A549 (cell line): Measurements from ENCODE around the gene IGF1R. TPM values are rescaled to one million over a fixed set of nuclear protein-coding genes. Genes with fewer than 3 reads are reported as not detected.

Experiments
- ATAC-seq, 2 experiments: fragments of 200-7000 bp in 1 of 2; fragments of >200 bp in 1 of 2; cut with Nextera tagmentation in 1 of 2; cut with Tn5 transposase in 1 of 2; 3 replicates each; pipeline versions ENCODE4 v1.8.0 to v1.9.1; 2018 to 2020; ENCODE audit warnings: mild to moderate bottlenecking in 1 of 2, moderate library complexity in 1 of 2
- CTCF ChIA-PET: fragments of 300-600 bp; sonication (Branson Sonifier 250); formaldehyde crosslinking; extraction: SDS; loops from one replicate; lab custom pipeline; 2021; ENCODE audit warnings: antibody characterized with exemption, inconsistent platforms; lab: Yijun Ruan, JAX
- POLR2A ChIA-PET: fragments of 350-600 bp; formaldehyde crosslinking; extraction: SDS; loops from one replicate; lab custom pipeline; 2021; ENCODE audit warnings: antibody characterized with exemption, inconsistent platforms; lab: Yijun Ruan, JAX
- DNase-seq, 2 experiments: peaks; one replicate each; pipeline versions ENCODE4 v3.0.0 to v3.0.0-alpha.2; 2011 to 2016; ENCODE audit warnings: low read depth in 1 of 2, low spot score in 1 of 2
- FAIRE-seq: peaks from 2 replicates; lab custom pipeline; 2011; peaks lifted over from hg19 to GRCh38; lab: Jason Lieb, UNC
- H3K27ac ChIP-seq, 2 experiments: fragments of >200 bp; sonication (Bioruptor Twin); formaldehyde crosslinking; 3 replicates each; pipeline ENCODE4 v1.5.1; 2016 to 2017
- H3K4me1 ChIP-seq: fragments of >200 bp; sonication (Bioruptor Twin); formaldehyde crosslinking; 3 replicates; pipeline ENCODE4 v1.6.1; 2016
- H3K4me2 ChIP-seq: fragments of >200 bp; sonication (Bioruptor Twin); formaldehyde crosslinking; 3 replicates; pipeline ENCODE4 v1.6.1; 2016
- H3K4me3 ChIP-seq: fragments of >200 bp; sonication (Bioruptor Twin); formaldehyde crosslinking; 3 replicates; pipeline ENCODE4 v1.5.1; 2016
- H3K9me3 ChIP-seq: fragments of >200 bp; sonication (Bioruptor Twin); formaldehyde crosslinking; 3 replicates; pipeline ENCODE4 v1.6.1; 2016
- BHLHE40 ChIP-seq: IDR thresholded peaks from 2 replicates; pipeline ENCODE4 v1.6.1; 2012; ENCODE audit warnings: low read depth, low read length, inconsistent platforms
- CBX2 ChIP-seq: fragments of 200-600 bp; sonication (generic); IDR thresholded peaks from 2 replicates; pipeline ENCODE4 v1.6.1; 2016; ENCODE audit warnings: low read depth, mild to moderate bottlenecking, borderline replicate concordance
- CHD4 ChIP-seq: fragments of 200-600 bp; sonication (generic); IDR thresholded peaks from 2 replicates; pipeline ENCODE4 v1.6.1; 2016; ENCODE audit warnings: antibody characterized with exemption, mild to moderate bottlenecking, borderline replicate concordance
- FOSB ChIP-seq: fragments of 250-450 bp; sonication (Bioruptor Pico); IDR thresholded peaks from 2 replicates; pipeline ENCODE4 v1.5.0; 2020; ENCODE audit warnings: mild to moderate bottlenecking, moderate library complexity
- FOSL2 ChIP-seq, 2 experiments: fragments of 450-650 bp in 1 of 2; fragments of >200 bp in 1 of 2; sonication (Bioruptor Twin) in 1 of 2; formaldehyde crosslinking; IDR thresholded peaks; 2 replicates each; pipeline versions ENCODE4 v1.5.0 to v1.6.1; 2016 to 2020; ENCODE audit warnings: mild to moderate bottlenecking in 1 of 2, moderate library complexity in 1 of 2
- FOXS1 ChIP-seq: fragments of 250-450 bp; sonication (Bioruptor Pico); IDR thresholded peaks from 2 replicates; pipeline ENCODE4 v1.5.0; 2020; ENCODE audit warnings: mild to moderate bottlenecking, moderate library complexity
- HDAC2 ChIP-seq: fragments of 200-600 bp; sonication (generic); IDR thresholded peaks from 2 replicates; pipeline ENCODE4 v1.6.1; 2016
- HEYL ChIP-seq: fragments of 250-450 bp; sonication (Bioruptor Pico); IDR thresholded peaks from 2 replicates; pipeline ENCODE4 v1.8.0; 2021; ENCODE audit warnings: mild to moderate bottlenecking, moderate library complexity
- HOXA7 ChIP-seq: fragments of 250-450 bp; sonication (Bioruptor Pico); IDR thresholded peaks from 2 replicates; pipeline ENCODE4 v1.5.0; 2020; ENCODE audit warnings: mild to moderate bottlenecking, moderate library complexity
- HOXB13 ChIP-seq: fragments of 250-450 bp; sonication (Bioruptor Pico); IDR thresholded peaks from 2 replicates; pipeline ENCODE4 v1.5.0; 2020; ENCODE audit warnings: low read depth, mild to moderate bottlenecking, moderate library complexity
- MAFK ChIP-seq: fragments of 450-650 bp; IDR thresholded peaks from 2 replicates; pipeline ENCODE4 v1.6.1; 2014; ENCODE audit not compliant: partially characterized antibody
- MAZ ChIP-seq: fragments of 150-350 bp; IDR thresholded peaks from 2 replicates; pipeline ENCODE4 v1.6.1; 2014; ENCODE audit warnings: antibody characterized with exemption, low read depth, low read length, borderline replicate concordance
- MYC ChIP-seq: IDR thresholded peaks from 2 replicates; pipeline ENCODE4 v1.6.1; 2012; ENCODE audit warnings: mild to moderate bottlenecking, inconsistent platforms, low read length, improper control_type of control experiment, borderline replicate concordance
- NFE2L2 ChIP-seq: fragments of 150-350 bp; conservative IDR thresholded peaks from 2 replicates; pipeline ENCODE4 v1.6.1; 2014; ENCODE audit warnings: low read length
- NPAS2 ChIP-seq: fragments of 250-450 bp; sonication (Bioruptor Pico); IDR thresholded peaks from 2 replicates; pipeline ENCODE4 v1.8.0; 2022; ENCODE audit warnings: mild to moderate bottlenecking, moderate library complexity, borderline replicate concordance
- POLR2AphosphoS2 ChIP-seq: conservative IDR thresholded peaks from 2 replicates; pipeline ENCODE4 v1.6.1; 2012; ENCODE audit warnings: low read length, improper control_type of control experiment, inconsistent platforms
- RAD21 ChIP-seq, 2 experiments: fragments of >200 bp in 1 of 2; sonication (Bioruptor Twin) in 1 of 2; formaldehyde crosslinking in 1 of 2; IDR thresholded peaks in 1 of 2; conservative IDR thresholded peaks in 1 of 2; 2 replicates in 1 of 2; 3 replicates in 1 of 2; pipeline ENCODE4 v1.6.1; 2012 to 2018; ENCODE audit warnings: inconsistent platforms in 1 of 2
- RNF2 ChIP-seq: fragments of 200-600 bp; sonication (generic); IDR thresholded peaks from 2 replicates; pipeline ENCODE4 v1.6.1; 2016; ENCODE audit warnings: low read depth, mild to moderate bottlenecking, antibody characterized with exemption, moderate library complexity, borderline replicate concordance
- TFCP2L1 ChIP-seq: fragments of 250-450 bp; sonication (Bioruptor Pico); IDR thresholded peaks from 2 replicates; pipeline ENCODE4 v1.5.0; 2021; ENCODE audit warnings: mild to moderate bottlenecking
- TP53 ChIP-seq: fragments of 250-450 bp; sonication (Bioruptor Pico); IDR thresholded peaks from 2 replicates; pipeline ENCODE4 v1.5.0; 2021; ENCODE audit warnings: mild to moderate bottlenecking, moderate library complexity
- USF2 ChIP-seq: fragments of 450-650 bp; IDR thresholded peaks from 2 replicates; pipeline ENCODE4 v1.6.1; 2014; ENCODE audit warnings: antibody characterized with exemption
- ZFP36 ChIP-seq: fragments of 450-650 bp; IDR thresholded peaks from 2 replicates; pipeline ENCODE4 v1.6.1; 2014; ENCODE audit warnings: borderline replicate concordance; ENCODE audit not compliant: partially characterized antibody
- ZNF302 ChIP-seq: fragments of 250-450 bp; sonication (Bioruptor Pico); IDR thresholded peaks from 2 replicates; pipeline ENCODE4 v1.9.0; 2021; ENCODE audit warnings: inconsistent platforms, mild to moderate bottlenecking, moderate library complexity
- ZSCAN20 ChIP-seq: fragments of 250-450 bp; sonication (Bioruptor Pico); IDR thresholded peaks from 2 replicates; pipeline ENCODE4 v1.8.0; 2022; ENCODE audit warnings: mild to moderate bottlenecking, moderate library complexity
- WGBS: methylation state at CpG from one replicate; pipeline ENCODE4 v1.1.6; 2017; ENCODE audit errors: missing lambda C conversion rate; 5-methylcytosine and 5-hydroxymethylcytosine counted together
- polyA plus RNA-seq, 4 experiments: library from polyadenylated mRNA; depleted of rRNA in 3 of 4; stranded (reverse); fragments of >200 nt; fragmentation: RNase III in 1 of 4; extraction: RNeasy Plus Mini Kit Qiagen cat#74134 plus additional on column Dnase treatment in 1 of 4; gene quantifications; 2 replicates in 3 of 4; 3 replicates in 1 of 4; pipeline ENCODE4 v1.2.3, GENCODE V29; 2011 to 2017
- TF ChIP-seq, protein P1 (sequence below): fragments of 200-600 bp; sonication (generic); IDR thresholded peaks from 2 replicates; pipeline ENCODE4 v1.6.1; 2016; ENCODE audit warnings: antibody characterized with exemption, mild to moderate bottlenecking, moderate library complexity
- TF ChIP-seq, protein P2 (sequence below): fragments of 250-450 bp; sonication (Bioruptor Pico); IDR thresholded peaks from 2 replicates; pipeline ENCODE4 v1.5.0; 2021; ENCODE audit warnings: mild to moderate bottlenecking, moderate library complexity, borderline replicate concordance
- TF ChIP-seq, protein P3 (sequence below): fragments of 250-450 bp; sonication (Bioruptor Pico); IDR thresholded peaks from 2 replicates; pipeline ENCODE4 v1.5.0; 2020; ENCODE audit warnings: low read depth, mild to moderate bottlenecking, moderate library complexity

Gene IGF1R
- polyA plus RNA-seq, 2 of the 4 experiments (the other 2 are of a cell fraction), result 42.6 to 69.5 TPM

- TF ChIP-seq, protein P1, sequence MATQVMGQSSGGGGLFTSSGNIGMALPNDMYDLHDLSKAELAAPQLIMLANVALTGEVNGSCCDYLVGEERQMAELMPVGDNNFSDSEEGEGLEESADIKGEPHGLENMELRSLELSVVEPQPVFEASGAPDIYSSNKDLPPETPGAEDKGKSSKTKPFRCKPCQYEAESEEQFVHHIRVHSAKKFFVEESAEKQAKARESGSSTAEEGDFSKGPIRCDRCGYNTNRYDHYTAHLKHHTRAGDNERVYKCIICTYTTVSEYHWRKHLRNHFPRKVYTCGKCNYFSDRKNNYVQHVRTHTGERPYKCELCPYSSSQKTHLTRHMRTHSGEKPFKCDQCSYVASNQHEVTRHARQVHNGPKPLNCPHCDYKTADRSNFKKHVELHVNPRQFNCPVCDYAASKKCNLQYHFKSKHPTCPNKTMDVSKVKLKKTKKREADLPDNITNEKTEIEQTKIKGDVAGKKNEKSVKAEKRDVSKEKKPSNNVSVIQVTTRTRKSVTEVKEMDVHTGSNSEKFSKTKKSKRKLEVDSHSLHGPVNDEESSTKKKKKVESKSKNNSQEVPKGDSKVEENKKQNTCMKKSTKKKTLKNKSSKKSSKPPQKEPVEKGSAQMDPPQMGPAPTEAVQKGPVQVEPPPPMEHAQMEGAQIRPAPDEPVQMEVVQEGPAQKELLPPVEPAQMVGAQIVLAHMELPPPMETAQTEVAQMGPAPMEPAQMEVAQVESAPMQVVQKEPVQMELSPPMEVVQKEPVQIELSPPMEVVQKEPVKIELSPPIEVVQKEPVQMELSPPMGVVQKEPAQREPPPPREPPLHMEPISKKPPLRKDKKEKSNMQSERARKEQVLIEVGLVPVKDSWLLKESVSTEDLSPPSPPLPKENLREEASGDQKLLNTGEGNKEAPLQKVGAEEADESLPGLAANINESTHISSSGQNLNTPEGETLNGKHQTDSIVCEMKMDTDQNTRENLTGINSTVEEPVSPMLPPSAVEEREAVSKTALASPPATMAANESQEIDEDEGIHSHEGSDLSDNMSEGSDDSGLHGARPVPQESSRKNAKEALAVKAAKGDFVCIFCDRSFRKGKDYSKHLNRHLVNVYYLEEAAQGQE, result no peak
- TF ChIP-seq FOSB (CRISPR knock-in tag) (peak; percentile 54), USF2 (peak; percentile 70), ZSCAN20 (CRISPR knock-in tag) (peak; percentile 53), HDAC2 (no peak), FOXS1 (CRISPR knock-in tag) (peak; percentile 44; the same call in 1 of the 2 replicates), HEYL (CRISPR knock-in tag) (peak; percentile 86), TFCP2L1 (CRISPR knock-in tag) (0 out of 2 replicates have a peak, but pooled peaks have one; percentile 53), TP53 (CRISPR knock-in tag) (peak; percentile 88; the same call in 1 of the 2 replicates), HOXB13 (CRISPR knock-in tag) (peak; percentile 76; the same call in 1 of the 2 replicates)
- TF ChIP-seq, protein P2, sequence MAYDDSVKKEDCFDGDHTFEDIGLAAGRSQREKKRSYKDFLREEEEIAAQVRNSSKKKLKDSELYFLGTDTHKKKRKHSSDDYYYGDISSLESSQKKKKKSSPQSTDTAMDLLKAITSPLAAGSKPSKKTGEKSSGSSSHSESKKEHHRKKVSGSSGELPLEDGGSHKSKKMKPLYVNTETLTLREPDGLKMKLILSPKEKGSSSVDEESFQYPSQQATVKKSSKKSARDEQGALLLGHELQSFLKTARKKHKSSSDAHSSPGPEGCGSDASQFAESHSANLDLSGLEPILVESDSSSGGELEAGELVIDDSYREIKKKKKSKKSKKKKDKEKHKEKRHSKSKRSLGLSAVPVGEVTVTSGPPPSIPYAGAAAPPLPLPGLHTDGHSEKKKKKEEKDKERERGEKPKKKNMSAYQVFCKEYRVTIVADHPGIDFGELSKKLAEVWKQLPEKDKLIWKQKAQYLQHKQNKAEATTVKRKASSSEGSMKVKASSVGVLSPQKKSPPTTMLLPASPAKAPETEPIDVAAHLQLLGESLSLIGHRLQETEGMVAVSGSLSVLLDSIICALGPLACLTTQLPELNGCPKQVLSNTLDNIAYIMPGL (CRISPR knock-in tag), result peak; percentile 25; the same call in 1 of the 2 replicates
- TF ChIP-seq, protein P3, sequence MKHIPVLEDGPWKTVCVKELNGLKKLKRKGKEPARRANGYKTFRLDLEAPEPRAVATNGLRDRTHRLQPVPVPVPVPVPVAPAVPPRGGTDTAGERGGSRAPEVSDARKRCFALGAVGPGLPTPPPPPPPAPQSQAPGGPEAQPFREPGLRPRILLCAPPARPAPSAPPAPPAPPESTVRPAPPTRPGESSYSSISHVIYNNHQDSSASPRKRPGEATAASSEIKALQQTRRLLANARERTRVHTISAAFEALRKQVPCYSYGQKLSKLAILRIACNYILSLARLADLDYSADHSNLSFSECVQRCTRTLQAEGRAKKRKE (CRISPR knock-in tag), result peak; percentile 93
Observed at GRCh38 chr15:98896002-98896721, 247.8 kb downstream of the IGF1R start (continued).

DNA sequence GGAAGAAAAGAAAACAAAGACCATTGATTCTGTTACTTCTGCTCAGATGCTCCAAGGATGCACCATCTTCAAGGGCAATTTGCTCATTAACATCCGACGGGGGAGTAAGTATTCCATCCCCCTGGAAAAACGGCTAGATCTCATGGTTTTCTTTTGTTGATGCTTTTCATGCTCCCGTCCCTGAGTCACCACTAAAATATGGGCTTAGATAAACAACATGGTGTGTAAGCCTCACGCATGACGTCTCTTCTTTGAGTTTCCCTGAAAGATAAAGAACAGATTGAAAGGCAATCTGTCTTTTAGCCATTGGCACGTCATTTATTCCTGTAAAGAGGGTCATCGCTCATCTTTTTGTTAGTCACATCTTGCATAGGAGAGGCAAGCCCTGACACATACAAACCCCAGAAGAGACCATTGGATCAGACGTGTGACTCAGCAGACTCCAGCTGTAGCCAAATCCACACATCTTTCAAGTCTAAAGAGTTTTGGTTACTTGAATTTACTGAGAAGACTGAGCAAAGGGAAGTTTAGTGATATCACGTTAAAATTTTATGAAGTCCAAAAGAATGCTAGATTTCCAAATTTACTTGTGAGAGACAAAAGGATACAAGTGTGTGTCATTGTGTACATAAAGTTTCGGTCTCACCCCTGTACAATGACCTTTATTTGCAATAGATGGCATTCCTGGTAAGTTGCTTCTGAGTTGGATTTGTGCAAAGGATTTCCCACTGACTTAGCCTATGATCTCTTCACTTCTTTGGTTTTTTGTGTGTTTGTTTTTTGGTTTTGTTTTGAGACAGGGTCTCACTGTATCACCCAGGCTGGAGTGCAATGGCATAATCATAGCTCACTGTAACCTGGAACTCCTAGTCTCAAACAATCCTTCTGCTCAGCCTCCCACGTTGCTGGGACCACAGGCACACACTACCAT is 248.7 kb downstream of the IGF1R start:
- peak overlapping the region; percentile 95 to 97 for H3K27ac ChIP-seq
- H3K9me3 ChIP-seq, result no peaks in the 10 kb centered on the region
- under 1% methylated on average over 12 of the region's 12 CpGs for WGBS
- H3K4me1 ChIP-seq, result peaks cover 94% of the 10 kb centered on the region
- FAIRE-seq (peak; percentile 100), DNase-seq (peak; percentile 99 to 100), ATAC-seq (peak; percentile 90 to 91)
- CTCF ChIA-PET, result interaction anchor here (1.2 to 7.2 kb wide), 9 partner anchors 8 to 117 kb away, joined by 3 to 79 read pairs (median 5); no protein-coding TSS in a partner anchor
- H3K4me2 ChIP-seq, result peak overlapping the region; percentile 74
- peak overlapping the region; percentile 14; the same call in 2 of the 3 replicates for H3K4me3 ChIP-seq
- POLR2A ChIA-PET, result interaction anchor here (0.6 to 3.7 kb wide), 6 partner anchors 23 to 248 kb away, joined by 3 to 40 read pairs (median 4); no protein-coding TSS in a partner anchor
- peak; percentile 46 to 58; a peak in 4 of 5 replicates for TF ChIP-seq RAD21 (conservative IDR thresholded peaks at IDR 0.05 in 1 of 2, IDR thresholded peaks at IDR 0.05 in 1 of 2)
- TF ChIP-seq FOSB (CRISPR knock-in tag), result peak; percentile 98
- TF ChIP-seq ZNF302 (CRISPR knock-in tag), result no peak
- peak; percentile 78 for TF ChIP-seq NFE2L2
- peak; percentile 98 for TF ChIP-seq HOXB13 (CRISPR knock-in tag)
- no peak for TF ChIP-seq CBX2
- TF ChIP-seq POLR2AphosphoS2, result no peak
- TF ChIP-seq CHD4, result no peak
- no peak for TF ChIP-seq NPAS2 (CRISPR knock-in tag)
- no peak for TF ChIP-seq MAZ
- TF ChIP-seq HEYL (CRISPR knock-in tag), result peak; percentile 90
- peak; percentile 100 for TF ChIP-seq FOSL2 (IDR thresholded peaks at IDR 0.05)
- peak; percentile 100 for TF ChIP-seq FOSL2 (CRISPR knock-in tag; IDR thresholded peaks at IDR 0.05)
- TF ChIP-seq BHLHE40, result 0 out of 2 replicates have a peak, but pooled peaks have one; percentile 28
- peak; percentile 99 for TF ChIP-seq MAFK
- no peak for TF ChIP-seq ZFP36
- peak; percentile 97 for TF ChIP-seq HOXA7
- peak; percentile 79; the same call in 1 of the 2 replicates for TF ChIP-seq MYC
- no peak for TF ChIP-seq RNF2
